ENCODE data around the gene NFATC1. TPM values are rescaled to one million over a fixed set of nuclear protein-coding genes. Genes with fewer than 3 reads are reported as not detected.

NFATC1 gene
- polyA plus RNA-seq, 1 experiment = 0.73 TPM

DNA sequence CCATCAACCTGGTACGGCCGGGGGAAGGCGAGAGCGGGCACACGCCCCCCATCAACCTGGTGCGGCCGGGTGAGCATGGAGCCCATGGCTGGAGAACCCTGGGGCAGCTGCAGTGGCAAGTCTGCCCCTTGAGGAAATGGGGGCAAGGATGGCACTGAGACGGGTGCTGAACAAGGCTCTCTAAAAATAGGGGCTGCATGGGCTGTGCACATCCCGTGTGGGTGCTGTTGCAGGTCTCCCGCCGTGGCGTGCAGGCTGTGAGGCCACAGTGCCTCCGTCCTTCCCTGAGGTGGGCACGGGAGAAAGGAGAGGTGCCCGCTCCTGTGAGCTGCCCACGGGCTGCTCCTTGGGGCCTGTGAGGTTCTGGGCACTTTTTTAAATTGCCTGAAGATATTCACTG lies 99.2 kb downstream of the NFATC1 start:
- TF ChIP-seq, protein P1, sequence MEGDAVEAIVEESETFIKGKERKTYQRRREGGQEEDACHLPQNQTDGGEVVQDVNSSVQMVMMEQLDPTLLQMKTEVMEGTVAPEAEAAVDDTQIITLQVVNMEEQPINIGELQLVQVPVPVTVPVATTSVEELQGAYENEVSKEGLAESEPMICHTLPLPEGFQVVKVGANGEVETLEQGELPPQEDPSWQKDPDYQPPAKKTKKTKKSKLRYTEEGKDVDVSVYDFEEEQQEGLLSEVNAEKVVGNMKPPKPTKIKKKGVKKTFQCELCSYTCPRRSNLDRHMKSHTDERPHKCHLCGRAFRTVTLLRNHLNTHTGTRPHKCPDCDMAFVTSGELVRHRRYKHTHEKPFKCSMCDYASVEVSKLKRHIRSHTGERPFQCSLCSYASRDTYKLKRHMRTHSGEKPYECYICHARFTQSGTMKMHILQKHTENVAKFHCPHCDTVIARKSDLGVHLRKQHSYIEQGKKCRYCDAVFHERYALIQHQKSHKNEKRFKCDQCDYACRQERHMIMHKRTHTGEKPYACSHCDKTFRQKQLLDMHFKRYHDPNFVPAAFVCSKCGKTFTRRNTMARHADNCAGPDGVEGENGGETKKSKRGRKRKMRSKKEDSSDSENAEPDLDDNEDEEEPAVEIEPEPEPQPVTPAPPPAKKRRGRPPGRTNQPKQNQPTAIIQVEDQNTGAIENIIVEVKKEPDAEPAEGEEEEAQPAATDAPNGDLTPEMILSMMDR (IDR thresholded peaks at IDR 0.05; ENCODE audit: low read depth, low read length) = no peak
- ChIA-PET CTCF (no interaction called here), POLR2A (no interaction called here)
- H3K27ac ChIP-seq (ENCODE audit: low read depth, low read length) = no peak overlapping the region
- peaks cover 48% of the 10 kb centered on the region for H3K9me3 ChIP-seq (ENCODE audit: control insufficient read depth, insufficient read depth, low read length)
- DNase-seq (ENCODE audit: low read depth, low spot score) = no peak
- peaks cover 6% of the 10 kb centered on the region for H3K27me3 ChIP-seq (ENCODE audit: control insufficient read depth, insufficient read depth, low read length)
- H3K4me3 ChIP-seq (ENCODE audit: low read depth, low read length) = no peak overlapping the region

DNA sequence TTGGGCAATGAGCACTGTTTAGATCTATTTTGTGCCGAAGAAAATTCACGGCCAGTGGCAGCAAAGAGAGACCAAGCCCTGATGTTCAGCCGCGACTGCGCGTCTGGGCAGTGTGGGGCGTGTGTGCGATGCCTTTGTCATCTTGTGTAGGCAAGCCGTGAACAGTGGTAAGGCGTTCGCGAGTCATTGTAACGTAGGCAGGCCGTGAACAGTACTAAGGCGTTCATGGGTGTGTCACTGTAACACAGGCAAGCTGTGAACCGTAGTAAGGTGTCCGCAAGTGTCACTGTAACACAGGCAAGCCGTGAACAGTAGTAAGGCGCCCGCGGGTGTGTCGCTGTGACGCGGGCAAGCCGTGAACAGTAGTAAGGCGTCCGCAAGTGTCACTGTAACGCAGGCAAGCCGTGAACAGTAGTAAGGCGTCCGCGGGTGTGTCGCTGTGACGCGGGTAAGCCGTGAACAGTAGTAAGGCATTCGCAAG lies 99.9 kb downstream of the NFATC1 start:
- no peak for DNase-seq (ENCODE audit: low read depth, low spot score)
- ChIA-PET POLR2A (no interaction called here), CTCF (no interaction called here)
- Histone ChIP-seq H3K27me3 (ENCODE audit: control insufficient read depth, insufficient read depth, low read length) (peaks cover 6% of the 10 kb centered on the region), H3K27ac (ENCODE audit: low read depth, low read length) (no peak overlapping the region), H3K4me3 (ENCODE audit: low read depth, low read length) (no peak overlapping the region), H3K9me3 (ENCODE audit: control insufficient read depth, insufficient read depth, low read length) (peaks cover 45% of the 10 kb centered on the region)
- TF ChIP-seq, protein P1 (IDR thresholded peaks at IDR 0.05; ENCODE audit: low read depth, low read length) = no peak

DNA sequence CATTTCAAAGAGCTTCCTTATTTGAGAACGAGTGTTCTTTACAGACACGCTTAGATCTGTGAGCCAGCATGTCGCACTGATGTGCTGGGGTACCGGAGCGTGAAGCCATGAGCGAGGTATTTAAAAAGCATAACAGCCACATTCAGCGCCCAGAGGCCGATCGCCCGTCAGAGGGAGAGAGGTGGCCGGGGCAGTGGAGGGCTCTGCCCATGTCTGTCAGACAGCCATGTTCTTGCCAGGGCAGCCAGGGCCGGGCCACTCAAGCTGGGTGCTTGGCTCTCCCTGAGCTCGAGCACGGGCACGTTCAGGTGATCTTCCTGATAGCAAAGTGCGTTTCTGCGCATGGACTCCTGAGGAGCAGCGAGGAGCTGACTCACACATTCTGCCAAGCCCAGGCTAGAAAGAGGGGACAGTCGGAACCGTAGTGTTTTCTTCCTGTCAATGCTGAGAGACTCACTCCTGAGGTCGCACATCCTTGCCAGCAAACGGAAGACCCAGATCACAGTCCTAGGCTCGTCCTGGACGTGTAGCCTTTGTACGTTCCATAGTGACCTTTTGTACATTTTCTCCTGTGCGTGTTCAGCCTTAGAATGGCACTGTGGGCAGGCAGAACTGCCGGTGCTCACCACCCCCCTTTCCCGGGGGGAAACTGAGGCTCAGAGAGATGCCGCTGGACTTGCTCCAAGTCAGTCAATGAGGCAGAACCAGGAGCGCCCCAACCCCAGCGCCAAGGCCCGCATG lies 100.7 kb downstream of the NFATC1 start:
- Histone ChIP-seq H3K27ac (ENCODE audit: low read depth, low read length) (no peak overlapping the region), H3K4me3 (ENCODE audit: low read depth, low read length) (no peak overlapping the region), H3K9me3 (ENCODE audit: control insufficient read depth, insufficient read depth, low read length) (peaks cover 44% of the 10 kb centered on the region), H3K27me3 (ENCODE audit: control insufficient read depth, insufficient read depth, low read length) (peaks cover 6% of the 10 kb centered on the region)
- TF ChIP-seq, protein P1 (IDR thresholded peaks at IDR 0.05; ENCODE audit: low read depth, low read length) = no peak
- no peak for DNase-seq (ENCODE audit: low read depth, low spot score)
- CTCF ChIA-PET = no interaction called here
- POLR2A ChIA-PET = no interaction called here

DNA sequence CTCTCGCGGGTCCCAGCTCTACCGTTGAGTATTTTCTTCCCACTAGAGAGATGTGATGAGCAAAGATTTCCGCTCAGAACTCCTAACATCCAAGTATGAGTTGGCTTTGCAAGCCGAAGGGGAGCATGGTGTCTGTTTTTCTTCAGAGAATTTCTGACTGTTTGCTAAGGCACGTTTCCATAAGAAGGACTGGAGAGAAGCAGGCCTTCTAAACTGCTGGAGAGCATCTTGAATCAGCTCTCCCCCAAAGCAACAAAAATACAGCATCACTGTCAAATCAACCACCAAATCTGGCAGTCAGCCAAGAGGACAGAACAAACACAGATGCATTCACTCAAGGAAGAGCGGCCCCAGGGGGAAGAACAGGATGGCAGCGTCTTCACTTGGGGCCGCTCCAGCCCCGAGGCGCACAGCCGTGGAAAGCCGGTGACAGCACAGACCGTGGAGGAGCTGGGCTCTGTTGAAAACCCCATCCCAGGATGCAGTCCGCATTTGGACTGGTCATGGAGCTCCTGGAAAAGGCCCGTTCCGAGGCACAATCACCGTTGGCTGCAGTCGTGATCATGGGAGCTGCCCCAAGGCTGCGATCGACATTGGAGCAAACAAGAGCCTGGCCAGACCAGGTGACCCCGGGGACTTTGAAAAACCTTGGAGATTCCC lies 101.4 kb downstream of the NFATC1 start:
- CTCF ChIA-PET = no interaction called here
- peak; percentile 41 for DNase-seq (ENCODE audit: low read depth, low spot score)
- POLR2A ChIA-PET = no interaction called here

More for the DNA sequence above, 101.4 kb downstream of the NFATC1 start:
- H3K27ac ChIP-seq (ENCODE audit: low read depth, low read length) = no peak overlapping the region
- peaks cover 6% of the 10 kb centered on the region for H3K27me3 ChIP-seq (ENCODE audit: control insufficient read depth, insufficient read depth, low read length)
- TF ChIP-seq, protein P1 (IDR thresholded peaks at IDR 0.05; ENCODE audit: low read depth, low read length) = no peak
- no peak overlapping the region for H3K4me3 ChIP-seq (ENCODE audit: low read depth, low read length)
- peaks cover 37% of the 10 kb centered on the region for H3K9me3 ChIP-seq (ENCODE audit: control insufficient read depth, insufficient read depth, low read length)
